Measurements from ENCODE around the gene PCAT7. TPM values are rescaled to one million over a fixed set of nuclear protein-coding genes. Genes with fewer than 3 reads are reported as not detected.

PCAT7 gene
- total RNA-seq, 4 donors from 2014 or later: not detected

DNA sequence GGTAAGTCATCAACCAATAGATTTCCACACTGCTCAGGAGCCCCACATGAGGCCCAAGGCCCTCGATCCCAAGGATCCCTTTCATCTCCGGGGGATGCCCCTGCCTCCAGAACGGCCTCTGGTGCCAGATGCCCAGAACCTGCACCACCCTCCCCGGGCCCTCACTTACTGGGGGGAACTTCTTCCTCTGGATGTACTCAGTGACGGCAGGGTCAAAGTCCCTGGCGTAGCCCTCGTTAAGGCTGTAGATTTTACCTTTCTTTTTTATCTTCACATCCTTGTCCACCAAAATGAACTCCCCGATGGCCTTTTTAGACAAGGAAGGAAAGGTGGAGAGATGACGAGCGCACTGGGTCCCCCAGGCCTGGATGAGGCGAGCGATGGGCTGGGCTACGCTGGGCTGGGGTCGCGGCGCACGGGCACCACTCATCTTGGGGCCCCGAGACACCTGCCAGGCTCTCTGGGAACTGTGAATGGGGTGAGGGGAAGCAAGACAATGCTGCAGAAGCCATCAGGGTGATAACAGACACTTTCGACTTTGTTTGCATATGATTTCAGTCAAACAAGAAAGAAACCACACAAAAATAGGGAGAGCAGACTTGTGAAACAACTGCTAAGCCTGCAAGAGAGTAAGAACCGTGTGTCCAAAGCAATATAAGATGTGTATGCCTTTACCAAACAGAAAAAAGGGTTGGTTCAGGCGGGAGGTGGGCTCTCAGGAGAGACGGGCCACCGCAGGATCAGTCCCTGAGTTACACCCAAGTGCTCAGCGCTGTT lies 52.0 kb downstream of the PCAT7 start:
- WGBS: 92% methylated on average over 24 of the region's 24 CpGs
- intact Hi-C loops (cut with DNase I): no loop called here
- TF ChIP-seq, protein P1, sequence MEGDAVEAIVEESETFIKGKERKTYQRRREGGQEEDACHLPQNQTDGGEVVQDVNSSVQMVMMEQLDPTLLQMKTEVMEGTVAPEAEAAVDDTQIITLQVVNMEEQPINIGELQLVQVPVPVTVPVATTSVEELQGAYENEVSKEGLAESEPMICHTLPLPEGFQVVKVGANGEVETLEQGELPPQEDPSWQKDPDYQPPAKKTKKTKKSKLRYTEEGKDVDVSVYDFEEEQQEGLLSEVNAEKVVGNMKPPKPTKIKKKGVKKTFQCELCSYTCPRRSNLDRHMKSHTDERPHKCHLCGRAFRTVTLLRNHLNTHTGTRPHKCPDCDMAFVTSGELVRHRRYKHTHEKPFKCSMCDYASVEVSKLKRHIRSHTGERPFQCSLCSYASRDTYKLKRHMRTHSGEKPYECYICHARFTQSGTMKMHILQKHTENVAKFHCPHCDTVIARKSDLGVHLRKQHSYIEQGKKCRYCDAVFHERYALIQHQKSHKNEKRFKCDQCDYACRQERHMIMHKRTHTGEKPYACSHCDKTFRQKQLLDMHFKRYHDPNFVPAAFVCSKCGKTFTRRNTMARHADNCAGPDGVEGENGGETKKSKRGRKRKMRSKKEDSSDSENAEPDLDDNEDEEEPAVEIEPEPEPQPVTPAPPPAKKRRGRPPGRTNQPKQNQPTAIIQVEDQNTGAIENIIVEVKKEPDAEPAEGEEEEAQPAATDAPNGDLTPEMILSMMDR (IDR thresholded peaks at IDR 0.05): no peak
- no peak for TF ChIP-seq POLR2AphosphoS5 (IDR thresholded peaks at IDR 0.05)

DNA sequence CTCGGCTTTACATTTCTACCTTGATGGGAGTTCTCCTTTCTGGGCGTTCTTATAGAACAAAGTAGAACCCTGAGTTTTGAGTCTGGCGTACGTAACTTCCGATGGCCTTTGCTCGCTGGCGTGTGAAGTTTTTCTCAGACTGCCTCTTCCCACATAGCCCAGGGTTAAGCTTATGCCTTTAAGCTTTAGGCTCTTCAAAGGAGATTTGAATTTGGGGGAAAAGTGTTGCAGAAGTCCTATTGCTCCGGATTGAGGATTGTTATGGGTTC lies 52.5 kb downstream of the PCAT7 start:
- DNase-seq (ENCODE audit: extremely low spot score): no peak
- Histone ChIP-seq H3K36me3 (no peaks in the 10 kb centered on the region), H3K4me1 (peaks cover 0 to 4% (median 0%) of the 10 kb centered on the region in 4 donors), H3K27ac (replicated peaks in 1 of 4) (no peak overlapping the region), H3K9me3 (no peaks in the 10 kb centered on the region), H3K27me3 (peaks cover 0 to 18% (median 0%) of the 10 kb centered on the region in 4 donors), H3K4me3 (no peak overlapping the region)
- TF ChIP-seq POLR2A (IDR thresholded peaks at IDR 0.05; ENCODE audit: low read depth) (no peak), POLR2AphosphoS5 (IDR thresholded peaks at IDR 0.05) (no peak), EP300 (IDR thresholded peaks at IDR 0.05) (no peak)
- TF ChIP-seq, protein P1 (IDR thresholded peaks at IDR 0.05): no peak
- WGBS: 94% methylated on average over 8 of the region's 8 CpGs
- intact Hi-C loops (cut with DNase I): no loop called here

More for the DNA sequence above, 52.0 kb downstream of the PCAT7 start:
- Histone ChIP-seq H3K27me3 (peaks cover 0 to 18% (median 0%) of the 10 kb centered on the region in 4 donors), H3K27ac (replicated peaks in 1 of 4) (no peak overlapping the region), H3K4me3 (no peak overlapping the region), H3K36me3 (no peaks in the 10 kb centered on the region), H3K9me3 (no peaks in the 10 kb centered on the region), H3K4me1 (peaks cover 0 to 4% (median 0%) of the 10 kb centered on the region in 4 donors)
- no peak for DNase-seq (ENCODE audit: extremely low spot score)

DNA sequence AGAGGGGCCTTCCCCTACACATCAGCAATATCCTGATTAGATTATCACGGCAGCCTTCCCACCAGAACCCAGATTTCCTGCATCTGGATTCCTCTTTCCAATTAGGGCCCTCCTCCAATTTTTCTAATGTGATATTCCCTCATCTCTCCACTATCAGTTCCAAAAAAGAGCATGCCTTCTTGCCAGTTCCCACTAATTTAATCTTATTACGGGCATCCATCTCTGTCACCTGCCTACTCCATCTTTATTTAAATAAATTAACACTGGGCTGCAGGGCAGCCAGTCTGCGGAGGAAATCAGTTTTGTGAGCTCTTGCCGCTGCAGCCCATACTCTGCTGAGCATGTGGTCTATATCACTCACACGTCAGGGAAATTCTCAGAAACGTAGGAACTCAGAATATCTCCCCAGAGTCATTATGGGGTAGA lies 55.3 kb downstream of the PCAT7 start:
- peaks cover 0 to 13% (median 0%) of the 10 kb centered on the region in 4 donors for H3K27me3 ChIP-seq

DNA sequence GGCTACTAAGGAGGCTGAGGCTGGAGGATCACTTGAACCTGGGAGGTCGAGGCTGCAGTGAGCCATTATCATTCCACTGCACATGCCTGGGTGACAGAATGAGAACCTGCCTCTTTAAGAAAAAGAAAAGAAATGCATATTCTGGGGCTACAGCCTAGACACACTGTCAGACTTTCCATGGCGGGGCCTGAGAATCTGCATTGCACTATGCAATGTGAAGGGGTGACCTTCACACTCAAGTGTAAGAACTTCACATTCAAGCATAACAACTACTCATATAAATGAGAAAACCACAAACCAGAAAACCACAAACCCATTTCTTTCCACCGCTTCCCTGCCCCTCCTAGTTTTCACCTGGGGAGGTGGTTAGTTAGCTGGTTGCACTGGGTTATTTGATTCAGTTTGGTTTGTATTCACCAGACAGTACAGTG lies 56.8 kb downstream of the PCAT7 start:
- H3K9me3 ChIP-seq: no peaks in the 10 kb centered on the region
- no peak for TF ChIP-seq POLR2A (IDR thresholded peaks at IDR 0.05; ENCODE audit: low read depth)
- TF ChIP-seq, protein P1 (IDR thresholded peaks at IDR 0.05): no peak
- TF ChIP-seq EP300 (IDR thresholded peaks at IDR 0.05): no peak
- no peak for TF ChIP-seq POLR2AphosphoS5 (IDR thresholded peaks at IDR 0.05)
- no peak overlapping the region for H3K27ac ChIP-seq (replicated peaks in 1 of 4)
- DNase-seq (ENCODE audit: extremely low spot score): no peak
- H3K4me1 ChIP-seq: no peaks in the 10 kb centered on the region
- intact Hi-C loops (cut with DNase I): no loop called here
- no peak overlapping the region for H3K4me3 ChIP-seq
- WGBS: 86% methylated on average over 3 of the region's 3 CpGs
- H3K27me3 ChIP-seq: peaks cover 0 to 7% (median 0%) of the 10 kb centered on the region in 4 donors
- no peaks in the 10 kb centered on the region for H3K36me3 ChIP-seq

More for the DNA sequence above, 55.3 kb downstream of the PCAT7 start:
- H3K4me1 ChIP-seq: no peaks in the 10 kb centered on the region
- no peak overlapping the region for H3K27ac ChIP-seq (replicated peaks in 1 of 4)
- no peak for DNase-seq (ENCODE audit: extremely low spot score)
- WGBS: 53% methylated on average over 6 of the region's 6 CpGs
- TF ChIP-seq, protein P1 (IDR thresholded peaks at IDR 0.05): no peak
- TF ChIP-seq POLR2AphosphoS5 (IDR thresholded peaks at IDR 0.05) (no peak), POLR2A (IDR thresholded peaks at IDR 0.05; ENCODE audit: low read depth) (no peak), EP300 (IDR thresholded peaks at IDR 0.05) (no peak)
- H3K9me3 ChIP-seq: no peaks in the 10 kb centered on the region
- H3K4me3 ChIP-seq: no peak overlapping the region
- intact Hi-C loops (cut with DNase I): no loop called here
- no peaks in the 10 kb centered on the region for H3K36me3 ChIP-seq

DNA sequence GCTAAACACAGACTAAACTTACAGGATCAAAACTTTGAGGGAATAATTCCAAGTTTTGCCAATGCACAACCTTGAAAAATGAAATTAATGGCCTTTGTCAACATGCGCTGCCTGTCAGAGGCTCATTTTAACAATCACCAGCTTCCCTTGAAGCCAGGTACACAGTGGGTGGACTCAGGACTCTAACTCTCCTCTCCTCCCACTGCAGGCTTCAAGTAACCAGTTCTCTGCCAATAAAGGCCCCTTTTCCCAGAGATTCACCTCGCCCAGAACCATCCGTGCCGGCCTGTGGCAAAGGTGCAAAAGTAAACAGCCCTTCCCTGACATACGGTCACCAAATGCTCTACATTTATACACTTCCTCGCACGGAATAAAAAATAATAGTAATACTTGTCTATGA lies 57.2 kb downstream of the PCAT7 start:
- H3K4me1 ChIP-seq: no peaks in the 10 kb centered on the region
- H3K9me3 ChIP-seq: no peaks in the 10 kb centered on the region
- H3K4me3 ChIP-seq: no peak overlapping the region
- 88% methylated on average over 7 of the region's 7 CpGs for WGBS
- no peak overlapping the region for H3K27ac ChIP-seq (replicated peaks in 1 of 4)
- no peaks in the 10 kb centered on the region for H3K36me3 ChIP-seq
- intact Hi-C loops (cut with DNase I): no loop called here
- TF ChIP-seq POLR2AphosphoS5 (IDR thresholded peaks at IDR 0.05) (no peak), EP300 (IDR thresholded peaks at IDR 0.05) (no peak), POLR2A (IDR thresholded peaks at IDR 0.05; ENCODE audit: low read depth) (no peak)
- TF ChIP-seq, protein P1 (IDR thresholded peaks at IDR 0.05): no peak
- peaks cover 0 to 7% (median 0%) of the 10 kb centered on the region in 4 donors for H3K27me3 ChIP-seq
- DNase-seq (ENCODE audit: extremely low spot score): no peak
